Measurements from ENCODE around the gene TANGO2. TPM values are rescaled to one million over a fixed set of nuclear protein-coding genes. Genes with fewer than 3 reads are reported as not detected.

The TANGO2 gene
- total and polyA plus RNA-seq, 9 of the 15 experiments (the other 6 are each of a cell fraction or from before 2014, with no cell fraction given): 15.5 to 94.9 (median 70.1) TPM

DNA sequence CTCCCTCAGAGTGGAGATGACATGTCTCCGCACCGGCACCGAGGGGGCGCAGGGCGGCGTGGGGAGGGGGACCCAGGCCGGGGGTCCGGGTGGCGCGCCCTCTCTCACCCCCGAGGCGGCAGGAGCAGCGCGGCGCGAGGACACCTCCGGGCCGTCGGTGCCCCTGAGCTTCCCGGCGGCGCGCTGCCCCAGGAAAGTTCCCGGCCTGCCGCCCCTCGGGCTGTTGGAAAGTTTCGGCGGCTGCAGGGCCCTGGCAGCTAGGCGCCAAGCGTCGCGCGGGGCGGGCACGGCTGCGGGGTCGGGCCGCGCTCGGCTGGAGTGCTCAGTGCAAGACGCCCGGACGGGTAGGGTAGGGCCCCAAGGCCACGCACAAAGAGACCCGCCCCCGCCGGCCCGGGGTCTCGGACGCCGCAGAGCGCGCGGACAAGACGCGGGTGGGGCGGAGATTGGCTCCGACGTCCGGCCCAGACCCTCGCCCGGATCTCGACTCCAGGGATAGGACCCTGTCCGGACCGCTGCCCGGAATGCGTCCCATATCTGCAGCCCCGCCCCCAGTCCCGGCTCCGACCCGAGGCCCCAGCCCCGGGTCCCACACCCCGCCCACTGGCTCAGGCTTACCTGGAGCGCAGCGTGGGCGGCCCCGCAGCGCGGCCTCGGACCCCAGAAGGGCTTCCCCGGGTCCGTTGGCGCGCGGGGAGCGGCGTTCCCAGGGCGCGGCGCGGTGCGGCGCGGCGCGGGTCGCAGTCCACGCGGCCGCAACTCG, 4.8 kb upstream of the TANGO2 start (continued):
- TF ChIP-seq, protein P1, sequence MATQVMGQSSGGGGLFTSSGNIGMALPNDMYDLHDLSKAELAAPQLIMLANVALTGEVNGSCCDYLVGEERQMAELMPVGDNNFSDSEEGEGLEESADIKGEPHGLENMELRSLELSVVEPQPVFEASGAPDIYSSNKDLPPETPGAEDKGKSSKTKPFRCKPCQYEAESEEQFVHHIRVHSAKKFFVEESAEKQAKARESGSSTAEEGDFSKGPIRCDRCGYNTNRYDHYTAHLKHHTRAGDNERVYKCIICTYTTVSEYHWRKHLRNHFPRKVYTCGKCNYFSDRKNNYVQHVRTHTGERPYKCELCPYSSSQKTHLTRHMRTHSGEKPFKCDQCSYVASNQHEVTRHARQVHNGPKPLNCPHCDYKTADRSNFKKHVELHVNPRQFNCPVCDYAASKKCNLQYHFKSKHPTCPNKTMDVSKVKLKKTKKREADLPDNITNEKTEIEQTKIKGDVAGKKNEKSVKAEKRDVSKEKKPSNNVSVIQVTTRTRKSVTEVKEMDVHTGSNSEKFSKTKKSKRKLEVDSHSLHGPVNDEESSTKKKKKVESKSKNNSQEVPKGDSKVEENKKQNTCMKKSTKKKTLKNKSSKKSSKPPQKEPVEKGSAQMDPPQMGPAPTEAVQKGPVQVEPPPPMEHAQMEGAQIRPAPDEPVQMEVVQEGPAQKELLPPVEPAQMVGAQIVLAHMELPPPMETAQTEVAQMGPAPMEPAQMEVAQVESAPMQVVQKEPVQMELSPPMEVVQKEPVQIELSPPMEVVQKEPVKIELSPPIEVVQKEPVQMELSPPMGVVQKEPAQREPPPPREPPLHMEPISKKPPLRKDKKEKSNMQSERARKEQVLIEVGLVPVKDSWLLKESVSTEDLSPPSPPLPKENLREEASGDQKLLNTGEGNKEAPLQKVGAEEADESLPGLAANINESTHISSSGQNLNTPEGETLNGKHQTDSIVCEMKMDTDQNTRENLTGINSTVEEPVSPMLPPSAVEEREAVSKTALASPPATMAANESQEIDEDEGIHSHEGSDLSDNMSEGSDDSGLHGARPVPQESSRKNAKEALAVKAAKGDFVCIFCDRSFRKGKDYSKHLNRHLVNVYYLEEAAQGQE (IDR thresholded peaks at IDR 0.05; ENCODE audit: borderline replicate concordance): no peak
- TF ChIP-seq, protein P1 (CRISPR knock-in tag; IDR thresholded peaks at IDR 0.05; ENCODE audit: low read depth): 0 out of 2 replicates have a peak, but pooled peaks have one; percentile 43
- no peak for TF ChIP-seq PHTF2 (CRISPR knock-in tag; IDR thresholded peaks at IDR 0.05)
- peak in 1 of 2 experiments; percentile 80; a peak in 2 of 4 replicates for TF ChIP-seq SIN3A (IDR thresholded peaks at IDR 0.05; ENCODE audit: borderline replicate concordance in 2 of 2, control insufficient read depth in 1 of 2, low read depth in 2 of 2, low read length in 2 of 2)
- TF ChIP-seq ZNF57 (CRISPR knock-in tag; IDR thresholded peaks at IDR 0.05): 0 out of 2 replicates have a peak, but pooled peaks have one; percentile 60
- peak; percentile 55; the same call in 1 of the 2 replicates for TF ChIP-seq ZBTB17 (CRISPR knock-in tag; IDR thresholded peaks at IDR 0.05)
- TF ChIP-seq NR4A1 (CRISPR knock-in tag; IDR thresholded peaks at IDR 0.05): peak; percentile 83
- TF ChIP-seq NR4A1 (tag; IDR thresholded peaks at IDR 0.05): no peak; the same call in 1 of the 2 replicates
- TF ChIP-seq RBBP5 (IDR thresholded peaks at IDR 0.05; ENCODE audit: borderline replicate concordance, insufficient read depth, low read length, poor library complexity, severe bottlenecking): peak; percentile 96
- TF ChIP-seq, protein P2, sequence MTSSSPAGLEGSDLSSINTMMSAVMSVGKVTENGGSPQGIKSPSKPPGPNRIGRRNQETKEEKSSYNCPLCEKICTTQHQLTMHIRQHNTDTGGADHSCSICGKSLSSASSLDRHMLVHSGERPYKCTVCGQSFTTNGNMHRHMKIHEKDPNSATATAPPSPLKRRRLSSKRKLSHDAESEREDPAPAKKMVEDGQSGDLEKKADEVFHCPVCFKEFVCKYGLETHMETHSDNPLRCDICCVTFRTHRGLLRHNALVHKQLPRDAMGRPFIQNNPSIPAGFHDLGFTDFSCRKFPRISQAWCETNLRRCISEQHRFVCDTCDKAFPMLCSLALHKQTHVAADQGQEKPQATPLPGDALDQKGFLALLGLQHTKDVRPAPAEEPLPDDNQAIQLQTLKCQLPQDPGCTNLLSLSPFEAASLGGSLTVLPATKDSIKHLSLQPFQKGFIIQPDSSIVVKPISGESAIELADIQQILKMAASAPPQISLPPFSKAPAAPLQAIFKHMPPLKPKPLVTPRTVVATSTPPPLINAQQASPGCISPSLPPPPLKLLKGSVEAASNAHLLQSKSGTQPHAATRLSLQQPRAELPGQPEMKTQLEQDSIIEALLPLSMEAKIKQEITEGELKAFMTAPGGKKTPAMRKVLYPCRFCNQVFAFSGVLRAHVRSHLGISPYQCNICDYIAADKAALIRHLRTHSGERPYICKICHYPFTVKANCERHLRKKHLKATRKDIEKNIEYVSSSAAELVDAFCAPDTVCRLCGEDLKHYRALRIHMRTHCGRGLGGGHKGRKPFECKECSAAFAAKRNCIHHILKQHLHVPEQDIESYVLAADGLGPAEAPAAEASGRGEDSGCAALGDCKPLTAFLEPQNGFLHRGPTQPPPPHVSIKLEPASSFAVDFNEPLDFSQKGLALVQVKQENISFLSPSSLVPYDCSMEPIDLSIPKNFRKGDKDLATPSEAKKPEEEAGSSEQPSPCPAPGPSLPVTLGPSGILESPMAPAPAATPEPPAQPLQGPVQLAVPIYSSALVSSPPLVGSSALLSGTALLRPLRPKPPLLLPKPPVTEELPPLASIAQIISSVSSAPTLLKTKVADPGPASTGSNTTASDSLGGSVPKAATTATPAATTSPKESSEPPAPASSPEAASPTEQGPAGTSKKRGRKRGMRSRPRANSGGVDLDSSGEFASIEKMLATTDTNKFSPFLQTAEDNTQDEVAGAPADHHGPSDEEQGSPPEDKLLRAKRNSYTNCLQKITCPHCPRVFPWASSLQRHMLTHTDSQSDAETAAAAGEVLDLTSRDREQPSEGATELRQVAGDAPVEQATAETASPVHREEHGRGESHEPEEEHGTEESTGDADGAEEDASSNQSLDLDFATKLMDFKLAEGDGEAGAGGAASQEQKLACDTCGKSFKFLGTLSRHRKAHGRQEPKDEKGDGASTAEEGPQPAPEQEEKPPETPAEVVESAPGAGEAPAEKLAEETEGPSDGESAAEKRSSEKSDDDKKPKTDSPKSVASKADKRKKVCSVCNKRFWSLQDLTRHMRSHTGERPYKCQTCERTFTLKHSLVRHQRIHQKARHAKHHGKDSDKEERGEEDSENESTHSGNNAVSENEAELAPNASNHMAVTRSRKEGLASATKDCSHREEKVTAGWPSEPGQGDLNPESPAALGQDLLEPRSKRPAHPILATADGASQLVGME (CRISPR knock-in tag; IDR thresholded peaks at IDR 0.05): peak; percentile 65; the same call in 1 of the 2 replicates
- TF ChIP-seq ZFP1 (CRISPR knock-in tag; IDR thresholded peaks at IDR 0.05): no peak
- TF ChIP-seq ZNF76 (CRISPR knock-in tag; IDR thresholded peaks at IDR 0.05; ENCODE audit: borderline replicate concordance): peak; percentile 14; the same call in 1 of the 2 replicates
- TF ChIP-seq TEAD1 (CRISPR knock-in tag; IDR thresholded peaks at IDR 0.05): 0 out of 4 replicates have a peak, but pooled peaks of 1 of the 2 experiments have one; percentile 7

All from K562 (cell line).